ENCODE results near the gene ZNF862. TPM values are rescaled to one million over a fixed set of nuclear protein-coding genes. Genes with fewer than 3 reads are reported as not detected.

ZNF862 gene
- total and polyA plus RNA-seq, 2 of the 8 experiments (the other 6 are each of a cell fraction or from before 2014, with no cell fraction given) = 1.8 to 3.9 TPM

- no peak for TF ChIP-seq CTBP2 (IDR thresholded peaks at IDR 0.05; ENCODE audit: borderline replicate concordance, insufficient read depth, insufficient read length, low read length)
- no peak for TF ChIP-seq SP1 (IDR thresholded peaks at IDR 0.05; ENCODE audit: low read depth, low read length)
- TF ChIP-seq TEAD4 (IDR thresholded peaks at IDR 0.05; ENCODE audit: low read depth, low read length) = no peak
- no peak for TF ChIP-seq MAX (IDR thresholded peaks at IDR 0.05)
- no peak for TF ChIP-seq HDAC6 (IDR thresholded peaks at IDR 0.05; ENCODE audit: low read depth, low read length)
- TF ChIP-seq POLR2A (IDR thresholded peaks at IDR 0.05; ENCODE audit: control extremely low read depth in 1 of 2, low read depth in 2 of 2, low read length in 2 of 2) = no peak
- TF ChIP-seq PHF8 (conservative IDR thresholded peaks at IDR 0.05; ENCODE audit: low read depth, low read length) = no peak
Observed at GRCh38 chr7:149870274-149870673, 32.1 kb downstream of the ZNF862 start (continued).
